ENCODE measurements around the gene HINT3. TPM values are rescaled to one million over a fixed set of nuclear protein-coding genes. Genes with fewer than 3 reads are reported as not detected.

HINT3 gene
- total RNA-seq, 4 donors from 2014 or later = 12.5 to 27.0 (median 16.6) TPM

- no peak for TF ChIP-seq EP300 (IDR thresholded peaks at IDR 0.05)
- no peak for TF ChIP-seq POLR2AphosphoS5 (IDR thresholded peaks at IDR 0.05)
- no peak for TF ChIP-seq POLR2A (IDR thresholded peaks at IDR 0.05)
- TF ChIP-seq CTCF (IDR thresholded peaks at IDR 0.05) = no peak
- 57% methylated on average over 4 of the region's 4 CpGs for WGBS
- Histone ChIP-seq H3K4me1 (peaks cover 33% of the 10 kb centered on the region), H3K27ac (peak overlapping the region; percentile 83), H3K4me3 (peak overlapping the region; percentile 39), H3K9me3 (no peaks in the 10 kb centered on the region), H3K27me3 (no peaks in the 10 kb centered on the region), H3K36me3 (peaks cover 41% of the 10 kb centered on the region)
- no peak for DNase-seq (ENCODE audit: low spot score in 2 of 2)
Measured at GRCh38 chr6:125918230-125918629, 38.3 kb upstream of the HINT3 start.

- WGBS = 18% methylated on average over 13 of the region's 13 CpGs
- H3K27ac ChIP-seq = peak overlapping the region; percentile 83
- H3K27me3 ChIP-seq = no peaks in the 10 kb centered on the region
- H3K36me3 ChIP-seq = peaks cover 48% of the 10 kb centered on the region
- H3K4me3 ChIP-seq = peak overlapping the region; percentile 39
- H3K4me1 ChIP-seq = peaks cover 36% of the 10 kb centered on the region
- TF ChIP-seq POLR2A (IDR thresholded peaks at IDR 0.05) = no peak
- peak in 1 of 3 donors; percentile 45 for TF ChIP-seq POLR2AphosphoS5 (IDR thresholded peaks at IDR 0.05)
- no peak for TF ChIP-seq EP300 (IDR thresholded peaks at IDR 0.05)
- no peak for TF ChIP-seq CTCF (IDR thresholded peaks at IDR 0.05)
- no peak for DNase-seq (ENCODE audit: low spot score in 2 of 2)
- H3K9me3 ChIP-seq = no peaks in the 10 kb centered on the region
Measured at GRCh38 chr6:125918681-125919566, 37.6 kb upstream of the HINT3 start.

- H3K36me3 ChIP-seq = peaks cover 53% of the 10 kb centered on the region
- no peak for DNase-seq (ENCODE audit: low spot score in 2 of 2)
- H3K27ac ChIP-seq = peak overlapping the region; percentile 83
- TF ChIP-seq POLR2A (IDR thresholded peaks at IDR 0.05) (no peak), POLR2AphosphoS5 (IDR thresholded peaks at IDR 0.05) (no peak), CTCF (IDR thresholded peaks at IDR 0.05) (no peak), EP300 (IDR thresholded peaks at IDR 0.05) (no peak)
- H3K27me3 ChIP-seq = no peaks in the 10 kb centered on the region
- WGBS = 63% methylated on average over 3 of the region's 3 CpGs
- H3K4me1 ChIP-seq = peaks cover 40% of the 10 kb centered on the region
- no peaks in the 10 kb centered on the region for H3K9me3 ChIP-seq
- peak overlapping the region; percentile 39 for H3K4me3 ChIP-seq
Measured at GRCh38 chr6:125919618-125920017, 37.0 kb upstream of the HINT3 start.

DNA sequence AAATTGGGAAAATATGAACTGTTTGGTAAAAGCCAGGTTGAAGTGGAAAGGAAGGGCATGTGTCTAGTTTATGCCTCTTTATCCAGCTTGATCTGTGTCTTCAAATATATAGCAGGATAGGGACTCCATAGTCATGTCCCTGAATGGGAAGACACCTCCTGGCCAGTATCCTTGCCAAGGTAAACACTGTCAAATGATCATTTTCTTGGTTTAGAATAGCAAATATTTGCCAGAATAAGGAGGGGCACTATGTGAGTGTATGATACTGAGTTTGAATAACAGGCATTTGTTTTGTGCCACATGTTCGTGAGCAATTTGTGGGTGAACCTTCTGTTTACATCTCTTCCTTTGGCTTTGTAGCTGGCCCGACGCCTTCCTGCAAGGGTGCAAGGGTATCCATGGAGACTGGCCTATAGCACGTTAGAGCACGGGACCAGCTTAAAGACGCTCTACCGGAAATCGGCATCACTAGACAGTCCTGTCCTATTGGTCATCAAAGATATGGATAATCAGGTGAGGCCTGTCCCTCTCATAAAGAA is 34.2 kb upstream of the HINT3 start:
- Histone ChIP-seq H3K4me1 (peaks cover 46% of the 10 kb centered on the region), H3K27ac (no peak overlapping the region), H3K27me3 (no peaks in the 10 kb centered on the region), H3K9me3 (no peaks in the 10 kb centered on the region), H3K4me3 (no peak overlapping the region), H3K36me3 (peaks cover 48% of the 10 kb centered on the region)
- no peak for DNase-seq (ENCODE audit: low spot score in 2 of 2)
- TF ChIP-seq CTCF (IDR thresholded peaks at IDR 0.05) (no peak), POLR2AphosphoS5 (IDR thresholded peaks at IDR 0.05) (no peak), POLR2A (IDR thresholded peaks at IDR 0.05) (no peak), EP300 (IDR thresholded peaks at IDR 0.05) (no peak)
- 81% methylated on average over 8 of the region's 8 CpGs for WGBS

DNA sequence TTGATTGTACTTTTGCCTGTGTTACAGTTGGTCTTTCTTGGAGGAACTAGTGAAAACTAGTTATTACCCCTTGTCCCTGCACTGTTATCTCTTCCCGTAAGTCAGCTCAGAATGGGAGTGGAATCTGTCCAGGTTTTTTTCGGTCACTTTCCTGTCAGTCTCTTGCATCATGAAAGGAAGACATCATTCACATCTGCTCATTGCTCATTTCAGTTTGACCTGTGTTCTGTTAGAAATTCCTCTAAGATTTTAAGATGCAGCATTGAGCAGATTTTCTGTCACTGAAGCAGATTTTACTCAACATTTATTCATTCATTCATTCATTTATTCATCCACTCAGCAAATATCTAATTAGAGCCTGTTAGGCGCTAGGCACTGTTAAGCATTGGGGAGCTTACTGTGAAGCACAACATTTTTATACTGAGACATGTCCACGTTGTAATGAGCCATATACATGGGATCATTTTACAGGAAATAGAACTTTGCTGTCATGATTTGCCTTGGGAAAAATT is 33.1 kb upstream of the HINT3 start:
- DNase-seq (ENCODE audit: low spot score in 2 of 2) = no peak
- Histone ChIP-seq H3K27me3 (no peaks in the 10 kb centered on the region), H3K4me3 (no peak overlapping the region), H3K9me3 (no peaks in the 10 kb centered on the region), H3K27ac (no peak overlapping the region), H3K36me3 (peaks cover 58% of the 10 kb centered on the region), H3K4me1 (peaks cover 42% of the 10 kb centered on the region)
- TF ChIP-seq CTCF (IDR thresholded peaks at IDR 0.05) (no peak), EP300 (IDR thresholded peaks at IDR 0.05) (no peak), POLR2AphosphoS5 (IDR thresholded peaks at IDR 0.05) (no peak), POLR2A (IDR thresholded peaks at IDR 0.05) (no peak)
- 59% methylated on average over 4 of the region's 4 CpGs for WGBS

Data from suprapubic skin (tissue), 4 donors.